GM18861 (cell line): ENCODE results near the gene COL5A1.

Experiments used
- ATAC-seq: cut with Tn5 transposase; IDR thresholded peaks from one replicate; pipeline ENCODE4 v1.9.1; 2021; ENCODE audit not compliant: unreplicated experiment

Gene COL5A1

GRCh38 chr9:134782921-134783698 is 141.5 kb downstream of the COL5A1 start:
- no peak for ATAC-seq

- ATAC-seq = no peak
Observed at GRCh38 chr9:134783699-134784039, 142.1 kb downstream of the COL5A1 start.

- no peak for ATAC-seq
Observed at GRCh38 chr9:134784577-134785305, 143.1 kb downstream of the COL5A1 start.

- no peak for ATAC-seq
Observed at GRCh38 chr9:134785325-134786108, 143.9 kb downstream of the COL5A1 start.

GRCh38 chr9:134787601-134788531 is 146.3 kb downstream of the COL5A1 start:
- ATAC-seq = no peak

- ATAC-seq = no peak
Observed at GRCh38 chr9:134789168-134789567, 147.6 kb downstream of the COL5A1 start.

GRCh38 chr9:134791009-134791408 is 149.4 kb downstream of the COL5A1 start:
- no peak for ATAC-seq

- no peak for ATAC-seq
Observed at GRCh38 chr9:134792627-134793026, 151.0 kb downstream of the COL5A1 start.

- ATAC-seq = no peak
Observed at GRCh38 chr9:134793288-134794188, 151.9 kb downstream of the COL5A1 start.

GRCh38 chr9:134794663-134795370 is 153.2 kb downstream of the COL5A1 start:
- ATAC-seq = no peak

GRCh38 chr9:134795446-134795845 is 153.8 kb downstream of the COL5A1 start:
- ATAC-seq = no peak

- no peak for ATAC-seq
Observed at GRCh38 chr9:134796882-134797281, 155.3 kb downstream of the COL5A1 start.

- ATAC-seq = no peak
Observed at GRCh38 chr9:134800791-134801339, 159.3 kb downstream of the COL5A1 start.

- no peak for ATAC-seq
Observed at GRCh38 chr9:134802216-134802795, 160.7 kb downstream of the COL5A1 start.

- no peak for ATAC-seq
Observed at GRCh38 chr9:134804871-134805270, 163.3 kb downstream of the COL5A1 start.

GRCh38 chr9:134807716-134808446 is 166.3 kb downstream of the COL5A1 start:
- no peak for ATAC-seq

GRCh38 chr9:134808447-134808792 is 166.8 kb downstream of the COL5A1 start:
- no peak for ATAC-seq

GRCh38 chr9:134809292-134809691 is 167.7 kb downstream of the COL5A1 start:
- no peak for ATAC-seq
